Activated CD4-positive, alpha-beta T cell treated with anti-CD3 and anti-CD28 coated beads for 36 hours (primary cell): ENCODE data around the gene MTTP. TPM values are rescaled to one million over a fixed set of nuclear protein-coding genes. Genes with fewer than 3 reads are reported as not detected.

Source experiments
- total RNA-seq, 2 experiments: library from RNA; stranded (reverse); gene quantifications; one replicate each; pipeline ENCODE4 v1.2.3, GENCODE V29; 2021

The MTTP gene
- total RNA-seq, 2 experiments from 2014 or later, result 0.16 to 0.25 TPM

Other genes with a start within 250 kb of the MTTP start
- not detected for gene ADH1C, start 222.1 kb upstream of the MTTP start, total RNA-seq
- not detected for gene ADH7, start 139.5 kb upstream of the MTTP start, total RNA-seq
- not detected for gene C4orf17, start 63.8 kb upstream of the MTTP start, total RNA-seq
- 1 to 10 TPM; 7.8 to 9.8 TPM for gene TRMT10A, start 10.8 kb upstream of the MTTP start, total RNA-seq
- gene C4orf54, start 83.0 kb downstream of the MTTP start, total RNA-seq, result not detected
- 10 to 100 TPM; 24.7 to 25.9 TPM for gene DAPP1, start 242.0 kb downstream of the MTTP start, total RNA-seq